GM19397 (cell line): ENCODE results near the gene NDUFS4.
"Not testable (repeated sequence)": the region's sequence is repeated elsewhere in the genome, so short reads cannot be mapped to it uniquely, and the experiment has no call there.

ENCODE experiments used
- ATAC-seq: cut with Tn5 transposase; IDR thresholded peaks from one replicate; pipeline ENCODE4 v1.9.1; 2021; ENCODE audit warnings: mild to moderate bottlenecking, moderate library complexity; ENCODE audit not compliant: unreplicated experiment

Gene NDUFS4

DNA sequence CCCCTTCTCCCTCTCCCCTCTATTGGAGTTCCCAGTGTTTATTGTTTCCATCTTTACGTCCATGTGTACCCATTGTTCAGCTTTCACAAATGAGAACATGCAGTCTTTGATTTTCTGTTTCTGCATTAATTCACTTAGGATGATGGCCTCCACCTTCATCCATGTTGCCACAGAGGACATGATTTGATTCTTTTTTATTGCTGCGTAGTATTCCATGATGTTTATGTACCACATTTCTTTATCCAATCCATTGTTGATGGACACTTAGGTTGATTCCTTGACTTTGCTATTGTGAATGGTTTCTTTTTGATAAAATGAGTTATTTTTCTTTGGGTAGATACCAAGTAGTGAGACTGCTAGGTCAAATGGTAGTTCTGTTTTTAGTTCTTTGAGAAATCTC lies 88.9 kb downstream of the NDUFS4 start:
- no peak for ATAC-seq

DNA sequence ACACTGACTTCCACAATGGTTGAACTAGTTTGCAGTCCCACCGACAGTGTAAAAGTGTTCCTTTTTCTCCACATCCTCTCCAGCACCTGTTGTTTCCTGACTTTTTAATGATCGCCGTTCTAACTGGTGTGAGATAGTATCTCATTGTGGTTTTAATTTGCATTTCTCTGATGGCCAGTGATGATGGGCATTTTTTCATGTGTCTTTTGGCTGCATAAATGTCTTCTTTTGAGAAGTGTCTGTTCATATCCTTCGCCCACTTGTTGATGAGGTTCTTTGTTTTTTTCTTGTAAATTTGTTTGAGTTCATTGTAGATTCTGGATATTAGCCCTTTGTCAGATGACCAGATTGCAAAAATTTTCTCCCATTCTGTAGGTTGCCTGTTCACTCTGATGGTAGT lies 100.1 kb downstream of the NDUFS4 start:
- not testable (repeated sequence) for ATAC-seq

DNA sequence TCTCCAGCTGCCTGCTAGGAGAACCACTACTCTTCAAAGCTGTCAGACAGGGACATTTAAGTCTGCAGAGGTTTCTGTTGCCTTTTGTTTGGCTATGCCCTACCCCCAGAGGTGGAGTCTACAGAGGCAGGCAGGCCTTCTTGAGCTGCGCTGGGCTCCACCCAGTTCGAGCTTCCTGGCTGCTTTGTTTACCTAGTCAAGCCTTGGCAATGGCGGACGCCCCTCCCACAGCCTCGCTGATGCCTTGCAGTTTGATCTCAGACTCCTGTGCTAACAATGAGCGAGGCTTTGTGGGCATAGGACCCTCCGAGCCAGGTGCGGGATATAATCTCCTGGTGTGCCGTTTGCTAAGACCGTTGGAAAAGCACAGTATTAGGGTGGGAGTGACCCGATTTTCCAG lies 104.9 kb downstream of the NDUFS4 start:
- not testable (repeated sequence) for ATAC-seq

DNA sequence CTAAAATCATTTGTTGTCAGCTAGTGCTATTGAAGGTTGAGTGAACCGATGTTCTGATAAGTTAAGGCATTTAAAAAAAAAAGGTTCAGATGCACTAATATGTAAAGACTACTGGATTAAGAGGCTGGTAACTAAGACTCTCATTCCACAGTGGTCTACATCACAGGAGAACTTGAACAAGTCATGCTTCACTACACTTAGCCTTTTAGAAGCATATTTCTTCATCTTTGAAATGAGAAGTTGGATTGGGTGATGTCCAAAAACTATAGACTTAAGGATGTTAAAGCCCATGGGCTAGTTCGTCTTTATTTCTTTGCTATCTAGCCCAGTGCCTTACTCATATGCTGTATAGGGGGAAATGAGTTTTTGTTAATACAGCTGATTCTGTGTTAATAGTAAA lies 107.2 kb downstream of the NDUFS4 start:
- no peak for ATAC-seq

DNA sequence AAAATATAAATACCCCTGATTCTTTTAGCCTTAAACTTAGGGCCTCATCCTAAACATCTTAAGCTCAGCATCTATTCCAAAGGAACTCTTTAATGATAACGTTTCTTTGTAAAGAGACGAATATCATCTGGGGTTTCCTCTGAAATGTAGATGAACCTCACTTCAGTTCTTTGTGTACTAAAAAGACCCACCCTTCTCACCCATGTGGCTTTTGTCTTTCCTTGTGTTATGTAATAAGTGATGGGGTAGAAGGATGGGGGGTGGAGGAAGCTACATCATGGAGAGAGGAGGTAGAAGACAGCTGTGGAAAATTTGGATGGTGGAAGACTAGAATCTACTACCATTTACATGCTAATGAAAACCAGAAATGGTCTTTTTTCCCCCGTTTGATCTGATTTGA lies 111.0 kb downstream of the NDUFS4 start:
- no peak for ATAC-seq

DNA sequence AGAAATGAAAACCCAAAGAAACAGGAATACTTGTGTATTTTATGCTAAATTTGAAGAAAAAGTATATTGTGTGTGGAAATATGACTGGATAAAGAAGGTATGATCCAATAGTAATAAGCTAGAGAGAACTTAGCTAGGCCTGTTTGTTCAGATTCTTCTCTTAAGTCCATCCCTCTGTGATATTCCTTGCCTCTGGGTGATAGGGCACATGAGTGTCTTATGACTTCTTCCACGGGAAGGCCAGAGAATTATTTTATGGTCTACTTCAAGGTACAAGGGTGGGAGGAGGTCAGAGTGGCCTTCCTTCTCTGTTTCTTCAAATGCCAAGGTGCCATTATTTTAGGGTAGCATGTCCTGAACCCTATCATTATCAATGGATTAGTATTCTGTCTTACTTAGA lies 113.7 kb downstream of the NDUFS4 start:
- no peak for ATAC-seq

DNA sequence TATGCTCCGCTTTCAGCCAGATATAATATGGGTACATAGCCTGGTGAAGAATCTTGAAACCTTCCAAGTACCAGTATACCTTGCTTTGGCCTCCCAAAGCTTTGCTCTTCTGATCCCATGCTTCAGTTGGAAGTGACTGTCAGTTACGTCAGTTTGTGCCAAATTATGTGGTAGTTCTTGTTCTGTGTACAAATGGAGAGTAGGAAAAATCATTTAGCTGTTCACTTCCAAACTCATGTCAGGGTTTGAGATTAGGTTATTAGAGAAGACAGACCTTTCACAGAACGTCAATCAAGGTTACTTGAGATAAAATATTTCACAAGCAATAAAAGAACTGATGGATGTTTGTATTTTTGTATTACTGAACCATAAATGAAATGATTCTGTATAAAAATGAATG lies 117.2 kb downstream of the NDUFS4 start:
- no peak for ATAC-seq

DNA sequence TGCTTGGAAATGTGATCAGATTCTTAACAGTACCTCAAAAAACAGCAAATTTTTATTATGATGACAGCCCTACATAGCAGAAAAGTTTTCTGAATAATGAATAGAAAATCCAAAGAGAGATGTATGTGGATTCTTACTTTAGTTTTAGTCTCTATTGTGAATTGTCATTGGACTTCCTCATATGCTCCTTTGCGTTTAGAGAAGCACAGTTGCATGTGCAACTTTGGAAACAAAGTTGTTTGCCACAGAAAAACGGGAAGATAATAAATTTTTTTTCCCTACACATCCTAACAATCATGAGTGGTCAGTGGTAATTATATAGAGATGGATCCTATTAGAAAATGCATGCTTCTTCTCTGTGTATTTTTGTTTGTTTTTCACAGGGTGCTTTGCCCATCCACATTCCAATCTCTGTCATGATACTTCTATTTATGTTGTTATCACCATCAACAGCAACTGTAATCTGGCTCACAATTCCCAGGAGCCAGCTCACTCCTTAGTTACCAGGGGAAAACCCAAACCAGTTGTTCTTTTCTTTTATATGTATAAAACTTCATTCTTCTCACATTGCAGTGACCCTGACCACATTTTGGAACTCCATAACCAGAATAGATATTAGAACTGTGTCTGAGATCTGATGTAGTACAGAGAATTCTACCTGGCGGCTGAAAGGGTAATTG lies 118.7 kb downstream of the NDUFS4 start:
- ATAC-seq, result no peak

DNA sequence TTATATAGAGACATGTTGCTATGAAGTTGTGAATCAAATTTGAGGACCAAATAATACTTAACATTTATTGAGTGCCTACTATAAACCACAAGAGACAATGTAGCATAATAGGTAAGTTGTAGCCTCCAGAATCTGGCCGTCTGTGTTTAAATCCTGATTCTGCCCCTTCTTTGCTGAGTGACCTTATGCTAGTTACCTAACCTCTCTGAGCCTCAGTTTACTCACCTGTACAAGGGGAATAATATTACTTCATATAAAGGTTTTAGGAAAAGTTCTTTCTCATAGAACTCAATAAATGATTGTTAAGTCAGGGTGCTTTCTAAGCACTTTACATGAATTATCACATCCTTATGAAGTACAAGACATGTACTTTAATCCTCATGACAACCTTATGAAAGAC lies 120.6 kb downstream of the NDUFS4 start:
- ATAC-seq, result no peak

DNA sequence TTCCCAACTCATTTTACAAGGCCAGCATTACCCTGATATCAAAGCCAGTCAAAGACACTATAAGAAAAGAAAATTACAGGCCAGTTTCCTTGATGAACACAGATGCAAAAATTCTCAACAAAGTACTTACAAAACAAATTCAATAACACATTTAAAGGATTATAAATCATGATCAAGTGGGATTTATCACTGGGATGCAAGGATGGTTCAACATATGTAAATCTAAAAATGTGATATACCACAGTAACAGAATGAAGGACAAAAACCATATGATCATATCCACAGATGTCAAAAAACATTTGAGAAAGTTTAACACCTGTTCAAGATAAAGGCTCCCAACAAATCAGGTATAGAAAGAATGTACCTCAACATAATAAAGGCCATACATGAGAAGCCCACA lies 130.6 kb downstream of the NDUFS4 start:
- no peak for ATAC-seq

DNA sequence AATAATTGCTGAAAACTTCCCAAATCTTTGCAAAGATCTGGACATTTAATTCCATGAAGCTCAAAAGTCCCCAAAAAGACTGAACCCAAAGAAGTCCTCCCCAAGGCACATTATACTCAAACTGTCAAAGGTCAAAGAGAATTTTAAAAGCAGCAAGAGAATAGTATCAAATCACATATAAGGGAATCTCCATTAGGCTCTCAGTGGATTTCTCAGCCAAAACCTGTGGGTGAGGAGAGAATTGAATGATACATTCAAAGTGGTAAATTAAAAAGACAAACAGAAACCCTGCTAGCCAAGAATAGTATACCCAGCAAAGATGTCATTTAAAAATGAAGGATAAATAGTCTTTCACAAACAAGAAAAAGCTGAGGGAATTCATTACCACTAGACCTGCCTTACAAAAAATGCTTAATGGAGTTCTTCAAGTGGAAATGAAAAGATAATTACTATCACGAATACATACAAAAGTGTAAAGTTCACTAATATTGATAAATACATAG lies 134.1 kb downstream of the NDUFS4 start:
- no peak for ATAC-seq

DNA sequence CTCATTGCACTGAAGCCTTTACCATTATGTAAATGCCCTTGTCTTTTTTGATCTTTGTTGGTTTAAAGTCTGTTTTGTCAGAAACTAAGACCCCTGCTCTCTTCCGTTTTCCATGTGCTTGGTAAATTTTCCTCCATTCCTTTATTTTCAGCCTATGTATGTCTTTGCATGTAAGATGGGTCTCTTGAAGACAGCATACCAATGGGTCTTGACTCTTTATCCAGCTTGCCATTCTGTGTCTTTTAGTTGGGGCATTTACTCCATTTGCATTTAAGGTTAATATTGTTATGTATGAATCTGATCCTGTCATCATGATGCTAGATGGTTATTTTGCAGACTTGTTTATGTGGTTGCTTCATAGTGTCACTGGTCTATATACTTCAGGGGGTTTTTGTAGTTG lies 150.0 kb downstream of the NDUFS4 start:
- ATAC-seq, result not testable (repeated sequence)

DNA sequence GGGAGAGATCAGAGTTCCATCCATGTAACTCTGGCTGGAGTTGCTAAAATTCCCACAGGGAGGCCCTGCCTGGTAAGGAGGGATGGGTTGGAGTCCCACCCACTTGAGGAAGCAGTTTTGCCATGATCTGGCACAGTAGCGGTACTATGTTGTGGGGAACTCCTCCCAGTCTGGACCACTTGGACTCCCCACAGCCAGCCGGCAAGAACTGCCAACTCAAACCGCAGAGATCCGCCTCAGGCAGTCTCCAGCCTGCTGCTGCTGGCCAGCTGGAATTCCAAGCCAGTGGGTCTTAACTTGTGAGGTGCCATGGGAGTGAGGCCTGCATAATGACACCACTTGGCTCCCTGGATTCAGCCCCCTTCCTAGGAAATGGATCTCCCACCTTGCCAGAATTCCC lies 151.9 kb downstream of the NDUFS4 start:
- ATAC-seq, result no peak

DNA sequence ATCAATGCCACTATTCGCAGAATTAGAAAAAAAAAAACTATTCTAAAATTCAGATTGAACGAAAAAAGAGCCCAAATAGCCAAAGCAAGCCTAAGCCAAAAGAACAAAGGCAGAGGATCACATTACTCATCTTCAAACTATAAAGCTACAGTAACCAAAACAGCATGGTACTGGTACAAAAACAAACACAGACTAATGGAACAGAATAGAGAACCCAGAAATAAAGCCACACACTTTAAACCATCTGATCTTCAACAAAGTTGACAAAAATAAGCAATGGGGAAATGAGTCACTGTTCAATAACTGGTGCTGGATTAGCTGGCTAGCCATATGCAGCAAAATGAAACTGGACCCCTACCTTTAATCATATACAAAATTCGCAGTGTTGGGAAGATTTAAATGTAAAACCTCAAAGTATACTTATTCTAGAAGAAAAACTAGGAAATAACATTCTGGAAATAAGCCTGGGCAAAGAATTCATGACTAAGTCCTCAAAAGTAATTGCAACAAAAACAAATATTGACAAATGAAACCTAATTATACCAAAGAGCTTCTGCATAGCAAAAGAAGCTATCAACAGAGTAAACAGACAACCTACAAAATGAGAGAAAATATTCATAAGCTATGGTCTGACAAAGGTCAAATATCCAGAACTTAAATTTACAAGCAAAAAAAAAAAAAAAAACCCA lies 153.7 kb downstream of the NDUFS4 start:
- no peak for ATAC-seq

DNA sequence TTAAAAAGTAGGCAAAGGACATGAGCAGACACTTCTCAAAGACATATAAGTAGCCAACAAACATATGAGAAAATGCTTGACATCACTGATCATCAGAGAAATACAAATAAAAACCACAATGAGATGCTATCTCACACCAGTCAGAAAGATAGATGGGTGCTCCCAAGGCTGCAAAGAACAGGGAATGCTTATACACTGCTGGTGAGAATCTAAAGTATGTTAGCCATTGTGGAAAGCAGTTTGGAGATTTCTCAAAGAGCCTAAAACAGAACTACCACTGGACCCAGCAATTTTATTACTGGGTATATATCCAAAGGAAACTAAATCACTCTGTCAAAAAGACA lies 154.2 kb downstream of the NDUFS4 start:
- ATAC-seq, result no peak

DNA sequence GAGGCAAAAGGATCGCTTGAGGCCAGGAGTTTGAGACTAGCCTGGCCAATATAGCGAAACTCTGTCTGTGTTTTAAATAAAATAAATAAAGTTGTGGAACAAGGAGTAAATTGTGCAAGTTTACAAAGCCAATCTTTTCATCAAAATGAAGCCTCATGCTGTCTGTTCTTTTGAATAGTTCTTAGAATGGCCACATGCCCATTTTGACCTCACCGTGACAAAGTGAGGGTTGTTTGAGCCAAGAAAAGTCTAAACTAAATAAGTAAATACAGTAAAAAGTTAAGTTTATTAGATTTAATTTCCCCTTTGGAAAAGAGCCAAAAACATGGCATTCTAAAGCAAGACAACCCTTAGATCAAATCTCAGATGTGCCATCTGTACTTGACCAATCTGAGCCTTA lies 165.7 kb downstream of the NDUFS4 start:
- no peak for ATAC-seq

DNA sequence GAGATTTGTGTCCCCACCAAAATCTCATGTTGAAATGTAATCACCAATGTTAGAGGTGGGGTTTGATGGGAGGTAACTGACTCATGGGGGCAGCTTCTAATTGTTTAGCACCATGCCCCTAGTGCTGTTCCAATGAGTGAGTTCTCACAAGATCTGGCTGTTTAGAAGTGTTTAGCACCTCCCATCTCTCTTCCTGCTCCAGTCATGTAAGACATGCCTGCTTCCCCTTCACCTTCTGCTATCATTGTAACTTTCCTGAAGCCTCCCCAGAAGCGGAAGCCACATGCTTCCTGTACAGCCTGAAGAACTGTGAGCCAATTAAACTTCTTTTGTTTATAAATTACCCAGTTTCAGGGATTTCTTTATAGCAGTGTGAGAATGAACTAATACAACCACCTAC lies 170.5 kb downstream of the NDUFS4 start:
- ATAC-seq, result no peak
